ENCODE data around the gene TP53AIP1.

- TF ChIP-seq PAX8 (IDR thresholded peaks at IDR 0.05) (no peak), ZNF384 (IDR thresholded peaks at IDR 0.05; ENCODE audit: borderline replicate concordance, low read depth, low read length) (no peak), CTCF (IDR thresholded peaks at IDR 0.05 in 2 of 3, conservative IDR thresholded peaks at IDR 0.05 in 1 of 3; ENCODE audit: control insufficient read depth in 2 of 3, extremely low read depth in 1 of 3, insufficient read depth in 1 of 3, low read depth in 3 of 3, low read length in 3 of 3) (no peak), SP1 (IDR thresholded peaks at IDR 0.05; ENCODE audit: low read depth, low read length) (no peak), EZH2 (IDR thresholded peaks at IDR 0.05; ENCODE audit: borderline replicate concordance, control insufficient read depth, low read depth, low read length) (no peak), RAD51 (IDR thresholded peaks at IDR 0.05) (no peak), MYB (IDR thresholded peaks at IDR 0.05; ENCODE audit: borderline replicate concordance, low read depth, low read length) (no peak), TAF1 (IDR thresholded peaks at IDR 0.05; ENCODE audit: borderline replicate concordance, low read depth, low read length) (no peak), SMC3 (IDR thresholded peaks at IDR 0.05; ENCODE audit: borderline replicate concordance, low read length) (no peak), POLR2AphosphoS5 (IDR thresholded peaks at IDR 0.05; ENCODE audit: low read length) (no peak), HDAC2 (IDR thresholded peaks at IDR 0.05) (no peak), BCL11A (IDR thresholded peaks at IDR 0.05; ENCODE audit: low read depth, low read length) (no peak)
- TF ChIP-seq, protein P1, sequence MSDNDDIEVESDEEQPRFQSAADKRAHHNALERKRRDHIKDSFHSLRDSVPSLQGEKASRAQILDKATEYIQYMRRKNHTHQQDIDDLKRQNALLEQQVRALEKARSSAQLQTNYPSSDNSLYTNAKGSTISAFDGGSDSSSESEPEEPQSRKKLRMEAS (IDR thresholded peaks at IDR 0.05; ENCODE audit: low read depth, low read length) = no peak
- TF ChIP-seq, protein P2, sequence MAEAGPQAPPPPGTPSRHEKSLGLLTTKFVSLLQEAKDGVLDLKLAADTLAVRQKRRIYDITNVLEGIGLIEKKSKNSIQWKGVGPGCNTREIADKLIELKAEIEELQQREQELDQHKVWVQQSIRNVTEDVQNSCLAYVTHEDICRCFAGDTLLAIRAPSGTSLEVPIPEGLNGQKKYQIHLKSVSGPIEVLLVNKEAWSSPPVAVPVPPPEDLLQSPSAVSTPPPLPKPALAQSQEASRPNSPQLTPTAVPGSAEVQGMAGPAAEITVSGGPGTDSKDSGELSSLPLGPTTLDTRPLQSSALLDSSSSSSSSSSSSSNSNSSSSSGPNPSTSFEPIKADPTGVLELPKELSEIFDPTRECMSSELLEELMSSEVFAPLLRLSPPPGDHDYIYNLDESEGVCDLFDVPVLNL (IDR thresholded peaks at IDR 0.05; ENCODE audit: low read depth, low read length) = no peak
Observed at GRCh38 chr11:128939591-128939990, 3.1 kb downstream of the TP53AIP1 start.

Data from GM12878 (cell line).